ENCODE data around the gene PCP4. TPM values are rescaled to one million over a fixed set of nuclear protein-coding genes. Genes with fewer than 3 reads are reported as not detected.

PCP4 gene
- total and polyA plus RNA-seq, 9 of the 15 experiments (the other 6 are each of a cell fraction or from before 2014, with no cell fraction given) = not detected

DNA sequence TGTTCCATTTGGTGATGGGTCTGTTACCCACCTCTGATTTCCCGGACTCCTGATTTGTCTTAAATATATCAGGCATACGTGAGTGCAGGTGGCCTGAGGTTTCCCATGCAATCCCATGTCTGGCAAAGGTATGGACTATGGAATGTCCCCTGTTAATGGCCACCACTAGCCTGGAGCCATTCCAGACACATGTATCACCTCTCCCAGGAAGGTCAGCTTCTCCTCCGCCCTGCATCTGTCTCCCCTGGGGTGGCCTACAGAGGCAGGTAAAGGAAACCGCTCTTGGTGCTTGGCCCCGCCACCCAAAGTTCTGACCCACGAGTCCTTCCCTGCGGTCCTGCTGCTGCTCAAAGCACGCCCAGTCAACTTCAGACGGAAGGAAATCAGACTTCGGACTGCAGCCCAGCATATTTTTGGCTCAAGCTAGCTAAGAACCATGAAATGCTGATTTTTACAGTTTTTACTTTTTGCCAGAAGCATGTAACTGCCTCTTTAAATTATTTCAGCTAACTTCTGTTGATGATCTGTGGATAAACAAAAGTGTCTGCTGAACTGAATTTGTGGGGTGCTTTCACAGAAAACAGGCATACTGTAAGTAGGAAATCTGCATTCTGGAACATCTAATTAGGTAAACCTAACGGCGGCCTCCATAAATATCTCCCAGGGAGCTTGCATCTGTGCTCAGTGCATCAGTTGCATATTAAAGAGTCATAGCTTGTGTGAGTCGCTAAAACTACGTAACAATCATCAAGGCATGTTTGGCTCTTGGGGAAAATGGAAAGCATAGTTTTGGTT is 105.9 kb downstream of the PCP4 start:
- no peaks in the 10 kb centered on the region for H3K9me1 ChIP-seq (ENCODE audit: control insufficient read depth, insufficient read depth, low read length)
- H3K27ac ChIP-seq (ENCODE audit: extremely low read depth, low read depth, low read length) = no peak overlapping the region
- ChIA-PET CTCF (ENCODE audit: low intra/inter-chr PET ratio) (no interaction called here), POLR2A (interaction anchor here (1.2 kb wide), 1 partner anchor 18 kb away, joined by 4 read pairs; no protein-coding TSS in a partner anchor)
- no peak for FAIRE-seq
- TF ChIP-seq PHB2 (IDR thresholded peaks at IDR 0.05; ENCODE audit: low read depth) (no peak), CBX8 (IDR thresholded peaks at IDR 0.05; ENCODE audit: borderline replicate concordance, extremely low read depth, low read depth, low read length, poor library complexity, severe bottlenecking) (no peak), ILK (tag; IDR thresholded peaks at IDR 0.05; ENCODE audit: borderline replicate concordance, low read depth) (no peak), HNRNPH1 (optimal IDR thresholded peaks at IDR 0.05; ENCODE audit: low read depth, low read length) (no peak), CHD2 (IDR thresholded peaks at IDR 0.05; ENCODE audit: low read depth, low read length) (no peak)
- TF ChIP-seq, protein P1, sequence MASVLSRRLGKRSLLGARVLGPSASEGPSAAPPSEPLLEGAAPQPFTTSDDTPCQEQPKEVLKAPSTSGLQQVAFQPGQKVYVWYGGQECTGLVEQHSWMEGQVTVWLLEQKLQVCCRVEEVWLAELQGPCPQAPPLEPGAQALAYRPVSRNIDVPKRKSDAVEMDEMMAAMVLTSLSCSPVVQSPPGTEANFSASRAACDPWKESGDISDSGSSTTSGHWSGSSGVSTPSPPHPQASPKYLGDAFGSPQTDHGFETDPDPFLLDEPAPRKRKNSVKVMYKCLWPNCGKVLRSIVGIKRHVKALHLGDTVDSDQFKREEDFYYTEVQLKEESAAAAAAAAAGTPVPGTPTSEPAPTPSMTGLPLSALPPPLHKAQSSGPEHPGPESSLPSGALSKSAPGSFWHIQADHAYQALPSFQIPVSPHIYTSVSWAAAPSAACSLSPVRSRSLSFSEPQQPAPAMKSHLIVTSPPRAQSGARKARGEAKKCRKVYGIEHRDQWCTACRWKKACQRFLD (CRISPR knock-in tag; IDR thresholded peaks at IDR 0.05) = no peak
- TF ChIP-seq, protein P2, sequence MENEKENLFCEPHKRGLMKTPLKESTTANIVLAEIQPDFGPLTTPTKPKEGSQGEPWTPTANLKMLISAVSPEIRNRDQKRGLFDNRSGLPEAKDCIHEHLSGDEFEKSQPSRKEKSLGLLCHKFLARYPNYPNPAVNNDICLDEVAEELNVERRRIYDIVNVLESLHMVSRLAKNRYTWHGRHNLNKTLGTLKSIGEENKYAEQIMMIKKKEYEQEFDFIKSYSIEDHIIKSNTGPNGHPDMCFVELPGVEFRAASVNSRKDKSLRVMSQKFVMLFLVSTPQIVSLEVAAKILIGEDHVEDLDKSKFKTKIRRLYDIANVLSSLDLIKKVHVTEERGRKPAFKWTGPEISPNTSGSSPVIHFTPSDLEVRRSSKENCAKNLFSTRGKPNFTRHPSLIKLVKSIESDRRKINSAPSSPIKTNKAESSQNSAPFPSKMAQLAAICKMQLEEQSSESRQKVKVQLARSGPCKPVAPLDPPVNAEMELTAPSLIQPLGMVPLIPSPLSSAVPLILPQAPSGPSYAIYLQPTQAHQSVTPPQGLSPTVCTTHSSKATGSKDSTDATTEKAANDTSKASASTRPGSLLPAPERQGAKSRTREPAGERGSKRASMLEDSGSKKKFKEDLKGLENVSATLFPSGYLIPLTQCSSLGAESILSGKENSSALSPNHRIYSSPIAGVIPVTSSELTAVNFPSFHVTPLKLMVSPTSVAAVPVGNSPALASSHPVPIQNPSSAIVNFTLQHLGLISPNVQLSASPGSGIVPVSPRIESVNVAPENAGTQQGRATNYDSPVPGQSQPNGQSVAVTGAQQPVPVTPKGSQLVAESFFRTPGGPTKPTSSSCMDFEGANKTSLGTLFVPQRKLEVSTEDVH (IDR thresholded peaks at IDR 0.05; ENCODE audit: low read depth, partially characterized antibody) = no peak
- H3K36me3 ChIP-seq (ENCODE audit: control insufficient read depth, insufficient read depth, low read length) = no peaks in the 10 kb centered on the region
- H3K9me3 ChIP-seq (replicated peaks; ENCODE audit: control insufficient read depth, insufficient read depth, low read depth, low read length) = no peaks in the 10 kb centered on the region
- no peak overlapping the region for H3K4me2 ChIP-seq (ENCODE audit: insufficient read depth, low read length)
- no peaks in the 10 kb centered on the region for H3K79me2 ChIP-seq (ENCODE audit: control insufficient read depth, insufficient read depth, low read length)
- no peak overlapping the region for H3K9ac ChIP-seq (ENCODE audit: insufficient read depth in 1 of 2, low read depth in 2 of 2, low read length in 2 of 2)
- no peaks in the 10 kb centered on the region for H3K4me1 ChIP-seq (replicated peaks in 1 of 2; ENCODE audit: control insufficient read depth in 2 of 2, insufficient read depth in 2 of 2, low read length in 2 of 2)
- 1% methylated on average over 14 of the region's 14 CpGs for WGBS (ENCODE audit: insufficient coverage, low coverage, missing lambda C conversion rate)
- no peaks in the 10 kb centered on the region for H3K27me3 ChIP-seq (ENCODE audit: control insufficient read depth in 2 of 2, insufficient read depth in 2 of 2, low read length in 2 of 2)
- no peaks in the 10 kb centered on the region for H4K20me1 ChIP-seq (replicated peaks; ENCODE audit: control insufficient read depth, insufficient read depth, low read length)
- in situ Hi-C loops (cut with MboI) = no loop called here
- DNase-seq (ENCODE audit: extremely low read depth in 1 of 4, low spot score in 3 of 4) = no peak
- intact Hi-C loops (cut with micrococcal nuclease) = no loop called here
- H3K4me3 ChIP-seq = no peak overlapping the region
- no peak overlapping the region for H2AFZ ChIP-seq (ENCODE audit: low read depth, low read length)
- ATAC-seq = no peak
- BruUV-seq (replicated peaks) = no TSS peak

All from K562 (cell line).